Sigmoid colon (tissue), 4 donors: ENCODE data around the gene ACSL5.

Experiments used
- POLR2A ChIP-seq, 2 donors: fragments of 450-650 bp; IDR thresholded peaks; one replicate each; pipeline ENCODE4 v1.6.1; 2016; ENCODE audit warnings: antibody characterized with exemption in 2 of 2, mild to moderate bottlenecking in 2 of 2, moderate library complexity in 2 of 2
- POLR2AphosphoS5 ChIP-seq, 4 donors: sonication (generic); formaldehyde crosslinking; IDR thresholded peaks; one replicate each; pipeline ENCODE4 v1.6.1; 2017; ENCODE audit warnings: antibody characterized with exemption in 4 of 4
- TF ChIP-seq, protein P1 (sequence below), 4 experiments: fragments of 450-650 bp in 3 of 4; fragments of 200-600 bp in 1 of 4; IDR thresholded peaks; one replicate each; pipeline ENCODE4 v1.5.1; 2016 to 2019; ENCODE audit warnings: antibody characterized with exemption in 4 of 4, mild to moderate bottlenecking in 3 of 4, moderate library complexity in 2 of 4

DNA sequence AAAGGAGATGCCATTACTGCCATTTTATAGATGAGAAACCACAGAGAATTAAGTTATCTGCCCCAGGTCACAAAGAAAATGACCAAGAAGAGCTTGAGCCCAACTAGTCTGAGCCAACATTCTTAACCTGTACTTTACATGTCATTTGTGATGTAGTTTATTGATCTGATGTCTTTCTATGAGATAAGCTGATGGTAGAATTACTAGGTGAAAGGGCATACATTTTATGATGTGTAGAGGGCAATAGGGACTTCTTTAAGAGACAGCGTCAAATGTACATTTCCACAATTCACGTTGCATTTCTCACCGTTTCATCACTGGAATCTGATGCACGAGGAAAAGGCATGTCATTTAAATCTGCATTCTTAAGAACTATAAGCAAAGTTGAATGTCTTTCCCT, 11.3 kb downstream of the ACSL5 start:
- TF ChIP-seq, protein P1, sequence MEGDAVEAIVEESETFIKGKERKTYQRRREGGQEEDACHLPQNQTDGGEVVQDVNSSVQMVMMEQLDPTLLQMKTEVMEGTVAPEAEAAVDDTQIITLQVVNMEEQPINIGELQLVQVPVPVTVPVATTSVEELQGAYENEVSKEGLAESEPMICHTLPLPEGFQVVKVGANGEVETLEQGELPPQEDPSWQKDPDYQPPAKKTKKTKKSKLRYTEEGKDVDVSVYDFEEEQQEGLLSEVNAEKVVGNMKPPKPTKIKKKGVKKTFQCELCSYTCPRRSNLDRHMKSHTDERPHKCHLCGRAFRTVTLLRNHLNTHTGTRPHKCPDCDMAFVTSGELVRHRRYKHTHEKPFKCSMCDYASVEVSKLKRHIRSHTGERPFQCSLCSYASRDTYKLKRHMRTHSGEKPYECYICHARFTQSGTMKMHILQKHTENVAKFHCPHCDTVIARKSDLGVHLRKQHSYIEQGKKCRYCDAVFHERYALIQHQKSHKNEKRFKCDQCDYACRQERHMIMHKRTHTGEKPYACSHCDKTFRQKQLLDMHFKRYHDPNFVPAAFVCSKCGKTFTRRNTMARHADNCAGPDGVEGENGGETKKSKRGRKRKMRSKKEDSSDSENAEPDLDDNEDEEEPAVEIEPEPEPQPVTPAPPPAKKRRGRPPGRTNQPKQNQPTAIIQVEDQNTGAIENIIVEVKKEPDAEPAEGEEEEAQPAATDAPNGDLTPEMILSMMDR (IDR thresholded peaks at IDR 0.05): no peak
- TF ChIP-seq POLR2A (IDR thresholded peaks at IDR 0.05) (no peak), POLR2AphosphoS5 (IDR thresholded peaks at IDR 0.05) (no peak)
